Inflammatory macrophage treated with lipopolysaccharide for 1 hour (primary cell): Measurements from ENCODE around the gene TEKTIP1.

Experiments used
- DNase-seq, 2 donors: peaks; one replicate each; pipeline ENCODE4 v3.0.0-alpha.2; 2020 to 2022

Gene TEKTIP1

GRCh38 chr19:3538965-3539755 lies at the start of gene TEKTIP1:
Gene TEKTIP1, plus strand, starts transcription at chr19:3539174. Its CDS starts 4 bp downstream, at chr19:3539178.
- no peak for DNase-seq

GRCh38 chr19:3491396-3492119 lies 47.4 kb upstream of the TEKTIP1 start:
- DNase-seq, result no peak

GRCh38 chr19:3492131-3492839 lies 46.7 kb upstream of the TEKTIP1 start:
- DNase-seq, result no peak

GRCh38 chr19:3492919-3493318 lies 46.1 kb upstream of the TEKTIP1 start:
- no peak for DNase-seq

- DNase-seq, result no peak
Observed at GRCh38 chr19:3493651-3494050, 45.3 kb upstream of the TEKTIP1 start.

GRCh38 chr19:3494051-3494450 lies 44.9 kb upstream of the TEKTIP1 start:
- DNase-seq, result no peak

GRCh38 chr19:3494559-3494958 lies 44.4 kb upstream of the TEKTIP1 start:
- DNase-seq, result no peak

- DNase-seq, result no peak
Observed at GRCh38 chr19:3496392-3497273, 42.3 kb upstream of the TEKTIP1 start.

GRCh38 chr19:3497757-3498520 lies 41.0 kb upstream of the TEKTIP1 start:
- no peak for DNase-seq

GRCh38 chr19:3499738-3500428 lies 39.1 kb upstream of the TEKTIP1 start:
- no peak for DNase-seq

GRCh38 chr19:3500429-3501101 lies 38.4 kb upstream of the TEKTIP1 start, which contains the start of gene DOHH:
Gene DOHH, minus strand, starts transcription at chr19:3500674. Its CDS starts 3,860 bp downstream, at chr19:3496814.
- peak; percentile 93 to 97 for DNase-seq

GRCh38 chr19:3501780-3502179 lies 37.2 kb upstream of the TEKTIP1 start:
- no peak for DNase-seq

- no peak for DNase-seq
Observed at GRCh38 chr19:3503036-3503572, 35.9 kb upstream of the TEKTIP1 start.

GRCh38 chr19:3504735-3505134 lies 34.2 kb upstream of the TEKTIP1 start:
- no peak for DNase-seq

- peak; percentile 99 for DNase-seq
Observed at GRCh38 chr19:3505598-3506383, 33.2 kb upstream of the TEKTIP1 start, which contains the start of gene FZR1. Gene FZR1, plus strand, starts transcription at chr19:3506311. Its CDS starts 16,679 bp downstream, at chr19:3522990.

GRCh38 chr19:3506384-3507340 lies 32.3 kb upstream of the TEKTIP1 start:
- DNase-seq, result peak; percentile 11 to 22

GRCh38 chr19:3507371-3508120 lies 31.4 kb upstream of the TEKTIP1 start:
- no peak for DNase-seq
